ENCODE data around the gene MTG1.

Gene MTG1

GRCh38 chr10:133350283-133350949 lies 43.5 kb upstream of the MTG1 start:
- no peak for DNase-seq (ENCODE audit: low read depth)
- no peak overlapping the region for H3K4me3 ChIP-seq (ENCODE audit: low read depth, low read length)
- no peak for TF ChIP-seq CTCF (IDR thresholded peaks at IDR 0.05; ENCODE audit: insufficient read depth, low read depth, low read length, missing control alignments)

- DNase-seq (ENCODE audit: low read depth) = no peak
- H3K4me3 ChIP-seq (ENCODE audit: low read depth, low read length) = no peak overlapping the region
- no peak for TF ChIP-seq CTCF (IDR thresholded peaks at IDR 0.05; ENCODE audit: insufficient read depth, low read depth, low read length, missing control alignments)
These were observed 43.0 kb upstream of the MTG1 start for GRCh38 chr10:133350950-133351329.

GRCh38 chr10:133351408-133352318 lies 42.3 kb upstream of the MTG1 start:
- TF ChIP-seq CTCF (IDR thresholded peaks at IDR 0.05; ENCODE audit: insufficient read depth, low read depth, low read length, missing control alignments) = no peak
- H3K4me3 ChIP-seq (ENCODE audit: low read depth, low read length) = no peak overlapping the region
- DNase-seq (ENCODE audit: low read depth) = no peak

- H3K4me3 ChIP-seq (ENCODE audit: low read depth, low read length) = no peak overlapping the region
- TF ChIP-seq CTCF (IDR thresholded peaks at IDR 0.05; ENCODE audit: insufficient read depth, low read depth, low read length, missing control alignments) = no peak
These were observed 40.6 kb upstream of the MTG1 start for GRCh38 chr10:133353202-133353959.

GRCh38 chr10:133353988-133354605 lies 39.9 kb upstream of the MTG1 start:
- TF ChIP-seq CTCF (IDR thresholded peaks at IDR 0.05; ENCODE audit: insufficient read depth, low read depth, low read length, missing control alignments) = no peak
- no peak for DNase-seq (ENCODE audit: low read depth)
- H3K4me3 ChIP-seq (ENCODE audit: low read depth, low read length) = no peak overlapping the region

More at GRCh38 chr10:133353202-133353959, 40.6 kb upstream of the MTG1 start:
- DNase-seq (ENCODE audit: low read depth) = no peak

GRCh38 chr10:133354672-133355240 lies 39.2 kb upstream of the MTG1 start:
- TF ChIP-seq CTCF (IDR thresholded peaks at IDR 0.05; ENCODE audit: insufficient read depth, low read depth, low read length, missing control alignments) = no peak
- H3K4me3 ChIP-seq (ENCODE audit: low read depth, low read length) = no peak overlapping the region
- no peak for DNase-seq (ENCODE audit: low read depth)
